ENCODE results near the gene MYL9. TPM values are rescaled to one million over a fixed set of nuclear protein-coding genes. Genes with fewer than 3 reads are reported as not detected.

Gene MYL9
- total and polyA plus RNA-seq, 10 of the 15 experiments (the other 5 are each of a cell fraction or from before 2014, with no cell fraction given), result 0.28 to 1.7 (median 0.63) TPM; not detected in 3

DNA sequence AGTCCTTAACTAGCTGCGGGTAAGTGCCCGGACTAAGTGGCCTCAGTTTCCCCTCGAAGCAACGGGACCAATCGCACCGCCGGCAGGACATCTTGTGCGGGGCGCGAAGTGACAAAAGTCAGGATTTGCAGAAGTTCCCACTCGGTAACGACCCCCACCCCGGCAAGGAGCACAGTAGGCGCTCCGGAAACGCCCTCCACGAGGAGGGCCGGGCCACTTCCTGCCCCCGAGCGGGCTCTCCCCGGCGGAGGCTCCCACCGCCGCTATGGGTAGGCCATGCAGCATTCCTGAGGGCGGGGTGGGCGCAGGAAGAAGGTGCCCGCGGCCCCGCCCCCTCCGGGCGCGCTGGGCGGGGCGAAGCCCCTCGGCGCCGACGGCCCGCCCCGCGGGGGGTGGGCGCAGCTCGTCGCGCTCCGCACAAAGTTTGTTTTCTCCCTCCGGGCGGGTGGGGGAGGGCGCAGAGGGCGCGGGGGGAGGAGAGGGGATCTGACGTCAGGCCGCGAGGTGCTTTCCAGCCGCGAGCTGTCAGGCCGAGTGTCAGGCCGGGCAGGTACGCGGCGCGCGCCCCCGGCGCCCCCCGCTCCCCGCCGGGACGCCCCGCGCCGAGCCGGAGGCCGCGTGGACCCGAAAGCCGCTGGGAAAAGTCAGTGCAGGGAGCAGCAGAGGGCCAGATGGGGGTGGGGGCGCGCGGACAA lies 31.9 kb downstream of the MYL9 start, which contains the start of gene TGIF2 (continued):
- TF ChIP-seq, protein P1, sequence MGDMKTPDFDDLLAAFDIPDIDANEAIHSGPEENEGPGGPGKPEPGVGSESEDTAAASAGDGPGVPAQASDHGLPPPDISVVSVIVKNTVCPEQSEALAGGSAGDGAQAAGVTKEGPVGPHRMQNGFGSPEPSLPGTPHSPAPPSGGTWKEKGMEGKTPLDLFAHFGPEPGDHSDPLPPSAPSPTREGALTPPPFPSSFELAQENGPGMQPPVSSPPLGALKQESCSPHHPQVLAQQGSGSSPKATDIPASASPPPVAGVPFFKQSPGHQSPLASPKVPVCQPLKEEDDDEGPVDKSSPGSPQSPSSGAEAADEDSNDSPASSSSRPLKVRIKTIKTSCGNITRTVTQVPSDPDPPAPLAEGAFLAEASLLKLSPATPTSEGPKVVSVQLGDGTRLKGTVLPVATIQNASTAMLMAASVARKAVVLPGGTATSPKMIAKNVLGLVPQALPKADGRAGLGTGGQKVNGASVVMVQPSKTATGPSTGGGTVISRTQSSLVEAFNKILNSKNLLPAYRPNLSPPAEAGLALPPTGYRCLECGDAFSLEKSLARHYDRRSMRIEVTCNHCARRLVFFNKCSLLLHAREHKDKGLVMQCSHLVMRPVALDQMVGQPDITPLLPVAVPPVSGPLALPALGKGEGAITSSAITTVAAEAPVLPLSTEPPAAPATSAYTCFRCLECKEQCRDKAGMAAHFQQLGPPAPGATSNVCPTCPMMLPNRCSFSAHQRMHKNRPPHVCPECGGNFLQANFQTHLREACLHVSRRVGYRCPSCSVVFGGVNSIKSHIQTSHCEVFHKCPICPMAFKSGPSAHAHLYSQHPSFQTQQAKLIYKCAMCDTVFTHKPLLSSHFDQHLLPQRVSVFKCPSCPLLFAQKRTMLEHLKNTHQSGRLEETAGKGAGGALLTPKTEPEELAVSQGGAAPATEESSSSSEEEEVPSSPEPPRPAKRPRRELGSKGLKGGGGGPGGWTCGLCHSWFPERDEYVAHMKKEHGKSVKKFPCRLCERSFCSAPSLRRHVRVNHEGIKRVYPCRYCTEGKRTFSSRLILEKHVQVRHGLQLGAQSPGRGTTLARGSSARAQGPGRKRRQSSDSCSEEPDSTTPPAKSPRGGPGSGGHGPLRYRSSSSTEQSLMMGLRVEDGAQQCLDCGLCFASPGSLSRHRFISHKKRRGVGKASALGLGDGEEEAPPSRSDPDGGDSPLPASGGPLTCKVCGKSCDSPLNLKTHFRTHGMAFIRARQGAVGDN (IDR thresholded peaks at IDR 0.05), result peak; percentile 81

DNA sequence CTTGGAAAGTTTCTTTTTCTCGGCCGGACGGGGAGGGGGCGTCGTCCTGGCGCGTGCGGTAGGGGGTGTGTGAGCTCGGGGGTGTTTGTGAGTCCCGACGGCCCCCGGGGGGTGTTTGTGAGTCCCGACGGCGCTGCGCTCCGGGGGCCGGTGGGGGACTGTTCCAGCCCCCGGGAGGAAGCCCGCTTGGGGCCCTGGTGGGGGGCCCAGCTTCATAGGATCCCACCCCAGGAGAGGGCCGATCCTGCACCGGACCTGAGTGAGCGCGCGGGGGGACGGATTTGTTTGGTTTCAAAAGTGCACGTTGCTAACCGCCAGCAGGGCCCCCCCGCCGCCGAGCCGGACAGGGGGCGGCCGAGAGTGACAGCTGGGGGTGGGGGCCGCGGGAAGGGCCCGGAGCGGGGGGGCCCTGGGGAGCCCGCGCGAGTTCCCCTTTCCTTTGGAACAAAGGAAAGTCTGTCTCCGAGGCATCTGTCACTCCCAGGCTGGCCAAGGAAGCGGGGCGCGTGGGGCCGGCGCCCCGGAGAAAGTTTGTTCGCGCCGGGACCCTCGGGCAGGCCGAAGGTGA lies 32.6 kb downstream of the MYL9 start:
- intact Hi-C loops (cut with micrococcal nuclease; ENCODE audit: unreplicated experiment), result loop anchor here (1.0 to 10.0 kb wide), 3 partner anchors 21 to 109 kb away; partner anchors contain the start of gene RAB5IF
- Histone ChIP-seq H3K4me3 (peak overlapping the region; percentile 94), H3K79me2 (ENCODE audit: control insufficient read depth, insufficient read depth, low read length) (peaks cover 50% of the 10 kb centered on the region), H3K9me3 (replicated peaks; ENCODE audit: control insufficient read depth, insufficient read depth, low read length) (no peaks in the 10 kb centered on the region), H3K27me3 (replicated peaks in 1 of 2; ENCODE audit: control insufficient read depth in 2 of 2, insufficient read depth in 2 of 2, low read length in 1 of 2) (no peaks in the 10 kb centered on the region), H3K4me2 (ENCODE audit: control insufficient read depth, insufficient read depth) (peak overlapping the region; percentile 31; the same call in 1 of the 2 replicates), H3K36me3 (ENCODE audit: control insufficient read depth in 2 of 2, insufficient read depth in 2 of 2, low read length in 1 of 2) (peaks cover 4 to 7% of the 10 kb centered on the region in 2 experiments; a peak in 3 of 4 replicates), H2AFZ (ENCODE audit: control insufficient read depth, low read depth, low read length) (no peak overlapping the region), H4K20me1 (ENCODE audit: control insufficient read depth, insufficient read depth) (peaks cover 8% of the 10 kb centered on the region; the same call in 1 of the 2 replicates), H3K27ac (ENCODE audit: control insufficient read depth, insufficient read depth) (peak overlapping the region; percentile 96), H3K9ac (ENCODE audit: control insufficient read depth, insufficient read depth, low read length) (peak overlapping the region; percentile 97), H3K4me1 (ENCODE audit: control insufficient read depth, insufficient read depth, low read length) (peaks cover 5% of the 10 kb centered on the region)
- FAIRE-seq (no peak), ATAC-seq (peak; percentile 4), DNase-seq (ENCODE audit: low read depth, low spot score) (no peak)
- RAD21 ChIA-PET (ENCODE audit: unreplicated experiment), result interaction anchor here (0.6 to 9.0 kb wide), 12 partner anchors 11 to 262 kb away, joined by 3 to 93 read pairs (median 5); partner anchors contain the start of genes DSN1, NDRG3 and RAB5IF
- CTCF ChIA-PET, result interaction anchor here (1.0 to 9.0 kb wide), 4 partner anchors 16 to 293 kb away, joined by 3 to 94 read pairs (median 42); partner anchors contain the start of gene RAB5IF
- 0% methylated on average over 36 of the region's 53 CpGs for WGBS (ENCODE audit: insufficient coverage, insufficient replicate concordance, low lambda C conversion rate, missing lambda C conversion rate)
- SMC1A ChIA-PET (ENCODE audit: uncharacterized antibody, unreplicated experiment), result interaction anchor here (1.1 to 8.2 kb wide), 4 partner anchors 11 to 29 kb away, joined by 3 to 98 read pairs (median 43); partner anchors contain the start of gene RAB5IF
- POLR2A ChIA-PET, result interaction anchor here (0.6 to 10.1 kb wide), 12 partner anchors 11 to 294 kb away, joined by 3 to 87 read pairs (median 7); partner anchors contain the start of gene RAB5IF
- in situ Hi-C loops (cut with MboI), result no loop called here
- BruUV-seq (replicated peaks), result TSS peak; percentile 55
- TF ChIP-seq, protein P2, sequence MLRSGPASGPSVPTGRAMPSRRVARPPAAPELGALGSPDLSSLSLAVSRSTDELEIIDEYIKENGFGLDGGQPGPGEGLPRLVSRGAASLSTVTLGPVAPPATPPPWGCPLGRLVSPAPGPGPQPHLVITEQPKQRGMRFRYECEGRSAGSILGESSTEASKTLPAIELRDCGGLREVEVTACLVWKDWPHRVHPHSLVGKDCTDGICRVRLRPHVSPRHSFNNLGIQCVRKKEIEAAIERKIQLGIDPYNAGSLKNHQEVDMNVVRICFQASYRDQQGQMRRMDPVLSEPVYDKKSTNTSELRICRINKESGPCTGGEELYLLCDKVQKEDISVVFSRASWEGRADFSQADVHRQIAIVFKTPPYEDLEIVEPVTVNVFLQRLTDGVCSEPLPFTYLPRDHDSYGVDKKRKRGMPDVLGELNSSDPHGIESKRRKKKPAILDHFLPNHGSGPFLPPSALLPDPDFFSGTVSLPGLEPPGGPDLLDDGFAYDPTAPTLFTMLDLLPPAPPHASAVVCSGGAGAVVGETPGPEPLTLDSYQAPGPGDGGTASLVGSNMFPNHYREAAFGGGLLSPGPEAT (IDR thresholded peaks at IDR 0.05; ENCODE audit: low read depth), result peak; percentile 22; the same call in 1 of the 2 replicates
- no peak for TF ChIP-seq HDAC6 (IDR thresholded peaks at IDR 0.05; ENCODE audit: unreplicated experiment)
- peak; percentile 46; the same call in 1 of the 2 replicates for TF ChIP-seq TARDBP (IDR thresholded peaks at IDR 0.05; ENCODE audit: borderline replicate concordance)
- 0 out of 2 replicates have a peak, but pooled peaks have one; percentile 22 for TF ChIP-seq TCF12 (IDR thresholded peaks at IDR 0.05; ENCODE audit: low read depth, low read length)
- TF ChIP-seq, protein P3, sequence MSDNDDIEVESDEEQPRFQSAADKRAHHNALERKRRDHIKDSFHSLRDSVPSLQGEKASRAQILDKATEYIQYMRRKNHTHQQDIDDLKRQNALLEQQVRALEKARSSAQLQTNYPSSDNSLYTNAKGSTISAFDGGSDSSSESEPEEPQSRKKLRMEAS (IDR thresholded peaks at IDR 0.05; ENCODE audit: low read depth, low read length), result peak; percentile 53; the same call in 1 of the 2 replicates
- peak in 1 of 2 experiments; percentile 42; a peak in 1 of 4 replicates for TF ChIP-seq EP300 (IDR thresholded peaks at IDR 0.05; ENCODE audit: borderline replicate concordance in 1 of 2, control insufficient read depth in 1 of 2, low read depth in 2 of 2, low read length in 2 of 2)
- TF ChIP-seq, protein P4, sequence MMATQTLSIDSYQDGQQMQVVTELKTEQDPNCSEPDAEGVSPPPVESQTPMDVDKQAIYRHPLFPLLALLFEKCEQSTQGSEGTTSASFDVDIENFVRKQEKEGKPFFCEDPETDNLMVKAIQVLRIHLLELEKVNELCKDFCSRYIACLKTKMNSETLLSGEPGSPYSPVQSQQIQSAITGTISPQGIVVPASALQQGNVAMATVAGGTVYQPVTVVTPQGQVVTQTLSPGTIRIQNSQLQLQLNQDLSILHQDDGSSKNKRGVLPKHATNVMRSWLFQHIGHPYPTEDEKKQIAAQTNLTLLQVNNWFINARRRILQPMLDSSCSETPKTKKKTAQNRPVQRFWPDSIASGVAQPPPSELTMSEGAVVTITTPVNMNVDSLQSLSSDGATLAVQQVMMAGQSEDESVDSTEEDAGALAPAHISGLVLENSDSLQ (IDR thresholded peaks at IDR 0.05), result peak; percentile 92
- no peak for TF ChIP-seq RBBP5 (conservative IDR thresholded peaks at IDR 0.05)
- TF ChIP-seq ASH2L (IDR thresholded peaks at IDR 0.05; ENCODE audit: borderline replicate concordance, low read depth), result no peak

Data from GM12878 (cell line).